NOMO-1 treated with dmso at 0.1 percent for 144 hours (cell line): Measurements from ENCODE around the gene TMEM100.
"Not testable (repeated sequence)": the region's sequence is repeated elsewhere in the genome, so short reads cannot be mapped to it uniquely, and the experiment has no call there.

ENCODE experiments used
- DNase-seq: peaks from one replicate; lab custom pipeline; 2025; ENCODE audit not compliant: unreplicated experiment; lab: John Stamatoyannopoulos, UW

TMEM100 gene

DNA sequence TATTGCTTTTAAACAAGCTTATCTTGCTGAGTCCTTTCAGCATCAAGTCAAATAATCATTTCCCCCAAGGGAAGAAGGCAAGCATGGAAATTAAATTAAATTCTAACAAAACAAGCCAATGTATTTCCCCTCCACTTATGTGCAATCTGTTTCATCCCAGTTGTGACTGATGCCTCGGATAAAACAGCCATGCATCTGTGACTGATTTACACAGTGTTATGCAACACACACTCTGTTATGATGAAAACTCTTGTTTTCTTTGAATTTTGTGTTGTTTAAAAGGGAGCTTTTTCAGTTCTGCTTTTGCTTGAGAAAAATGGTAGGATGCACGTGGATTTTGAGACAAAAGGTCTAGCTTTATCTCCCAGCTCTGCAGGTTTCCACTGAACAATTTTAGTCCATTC lies 32.6 kb downstream of the TMEM100 start:
- peak; percentile 59 for DNase-seq

DNA sequence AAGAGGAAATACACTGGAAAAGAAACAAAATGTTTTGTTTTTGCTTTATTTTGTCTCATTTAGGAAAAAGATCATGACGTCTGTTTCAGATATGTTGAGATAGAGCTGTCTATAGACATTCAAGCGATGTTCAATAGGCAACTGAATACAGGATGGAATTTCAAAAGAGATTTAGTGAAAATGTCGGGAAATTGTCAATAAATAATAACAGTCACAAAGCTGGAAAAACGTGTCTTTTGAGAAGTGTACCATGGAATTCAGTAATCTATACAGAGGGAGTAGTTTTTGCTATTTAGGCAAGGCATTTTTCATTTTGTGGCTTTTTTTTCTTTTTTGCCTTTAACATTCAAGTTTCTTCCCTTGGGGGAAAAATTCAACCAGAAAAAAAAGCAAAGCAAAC lies 33.0 kb downstream of the TMEM100 start:
- DNase-seq: no peak

DNA sequence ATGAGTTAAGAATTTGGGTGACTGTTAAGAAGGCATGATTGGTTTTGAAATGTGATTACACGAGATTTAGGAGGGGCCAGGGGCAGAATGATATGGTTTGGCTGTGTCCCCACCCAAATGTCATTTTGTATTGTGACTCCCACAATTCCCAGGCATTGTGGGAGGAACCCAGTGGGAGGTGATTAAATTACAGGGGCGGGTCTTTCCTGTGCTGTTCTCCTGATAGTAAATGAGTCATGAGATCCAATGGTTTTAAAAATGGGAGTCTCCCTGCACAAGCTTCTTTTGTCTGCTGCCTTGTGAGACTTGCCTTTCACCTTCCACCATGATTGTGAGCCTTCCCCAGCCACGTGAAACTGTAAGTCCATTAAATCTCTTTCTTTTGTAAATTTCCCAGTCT lies 34.6 kb downstream of the TMEM100 start:
- DNase-seq: no peak

DNA sequence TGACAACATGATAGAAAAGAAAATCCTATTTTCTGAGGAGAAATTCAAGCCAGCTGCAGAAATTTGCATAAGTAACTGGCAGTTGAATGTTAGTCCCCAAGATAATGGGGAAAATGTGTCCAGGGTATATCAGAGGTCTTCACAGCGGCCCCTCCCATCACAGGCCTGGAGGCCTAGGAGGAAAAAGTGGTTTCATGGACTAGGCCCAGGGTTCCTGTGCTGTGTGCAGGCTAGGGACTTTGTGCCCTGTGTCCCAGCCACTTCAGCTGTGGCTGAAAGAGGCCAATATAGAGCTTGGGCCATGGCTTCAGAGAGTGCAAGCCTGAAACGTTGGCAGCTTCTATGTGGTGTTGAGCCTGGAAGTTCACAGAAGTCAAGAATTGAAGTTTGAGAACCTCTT lies 35.6 kb downstream of the TMEM100 start:
- DNase-seq: no peak

DNA sequence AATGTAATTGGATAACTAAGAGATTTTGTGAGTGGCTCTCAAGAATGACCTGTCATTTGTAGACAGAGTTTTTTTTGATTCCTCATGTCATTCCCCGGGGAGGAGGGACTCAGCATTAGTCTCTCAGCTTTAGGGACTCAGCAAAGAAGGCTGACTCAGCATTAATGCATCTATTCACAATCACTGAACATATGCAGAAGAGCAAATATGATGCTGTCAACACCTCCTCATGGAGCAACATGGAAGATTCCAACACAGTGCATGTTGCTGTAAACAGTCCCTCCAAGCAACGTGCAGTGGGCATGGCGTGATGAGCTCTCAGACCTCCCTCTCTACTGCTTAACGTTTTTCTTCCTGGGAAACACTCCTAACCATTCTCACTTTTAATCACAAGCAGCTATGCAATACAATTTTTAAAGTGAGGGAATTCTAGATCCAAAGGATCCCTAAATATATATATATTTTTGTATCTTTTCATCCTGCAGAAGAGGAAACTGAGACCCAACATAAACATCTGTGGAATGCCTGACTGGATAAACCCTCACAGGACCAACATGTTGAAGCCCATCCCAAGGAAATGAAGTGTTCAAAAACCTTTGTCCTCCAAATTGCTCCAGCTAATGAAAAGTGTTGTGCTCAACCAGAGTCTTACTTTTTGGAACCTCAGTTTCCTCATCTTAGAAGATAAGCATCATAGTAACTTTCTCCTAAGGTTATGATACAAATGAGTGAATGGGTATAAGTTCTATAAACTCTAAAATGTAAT lies 38.9 kb downstream of the TMEM100 start:
- DNase-seq: no peak

DNA sequence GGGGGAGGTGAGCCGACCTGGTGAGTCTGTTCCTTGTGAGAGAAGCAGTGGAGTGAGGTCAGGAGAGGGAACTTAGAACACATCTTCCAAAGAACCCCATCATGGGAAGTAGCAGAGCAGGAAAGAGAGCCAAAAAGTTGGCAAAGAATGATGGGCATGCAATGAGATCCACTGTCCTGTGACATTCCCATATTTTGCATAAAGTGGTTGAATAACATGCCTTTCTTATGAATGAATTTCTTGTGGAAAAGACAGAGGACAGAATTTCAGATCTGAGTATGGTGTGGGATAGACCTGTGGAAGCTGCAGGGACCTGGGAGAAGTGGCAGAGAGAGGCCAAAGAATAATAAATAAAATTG lies 41.3 kb downstream of the TMEM100 start:
- no peak for DNase-seq

DNA sequence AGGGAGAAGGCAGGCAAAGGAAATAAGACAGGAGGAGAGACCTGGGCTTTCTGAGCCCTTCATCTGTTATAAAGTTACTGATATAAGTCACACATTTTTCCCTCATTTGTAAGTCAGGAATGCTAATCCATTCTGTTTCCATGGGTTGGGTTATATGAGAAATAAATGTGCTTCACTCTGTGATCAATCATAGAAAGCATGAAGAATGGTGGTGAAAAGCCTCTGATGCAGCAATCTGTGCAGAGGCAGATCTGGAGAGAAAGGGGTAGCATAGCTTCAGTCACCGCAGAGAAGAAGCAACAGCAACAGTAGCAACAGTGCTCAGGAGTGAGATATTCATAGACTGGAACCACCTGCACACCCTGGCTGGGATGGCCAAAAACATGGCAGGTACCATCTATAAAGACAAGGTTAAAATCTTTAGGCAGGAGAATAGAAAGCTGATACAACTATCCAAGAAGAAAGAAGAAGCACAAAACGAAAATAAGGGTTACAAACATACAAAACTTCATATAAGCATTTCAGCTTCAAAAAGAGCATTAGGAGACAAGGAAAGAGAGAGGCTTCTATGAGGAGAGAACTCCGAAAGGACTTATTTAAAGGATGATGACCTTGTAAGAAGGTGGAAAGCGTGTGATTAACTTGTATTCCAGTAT lies 41.9 kb downstream of the TMEM100 start:
- no peak for DNase-seq

DNA sequence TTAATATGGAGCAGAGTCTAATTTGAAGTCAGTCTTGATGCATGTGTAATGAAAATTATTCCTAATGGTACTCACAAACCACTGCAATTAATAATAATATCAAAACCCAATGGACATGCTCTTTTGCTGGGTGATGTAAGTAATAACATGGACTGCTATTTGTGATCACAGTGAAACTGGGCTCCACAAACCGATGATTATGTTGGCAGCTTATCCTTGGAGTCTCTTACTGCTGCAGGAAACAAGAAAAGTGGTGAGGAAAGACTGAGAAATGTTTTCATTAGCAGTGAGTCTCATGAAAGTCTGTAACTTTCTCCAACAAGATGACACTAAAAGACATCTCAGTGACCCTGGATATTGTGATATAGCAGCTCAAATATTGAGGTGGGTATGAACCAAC lies 45.2 kb downstream of the TMEM100 start:
- no peak for DNase-seq

DNA sequence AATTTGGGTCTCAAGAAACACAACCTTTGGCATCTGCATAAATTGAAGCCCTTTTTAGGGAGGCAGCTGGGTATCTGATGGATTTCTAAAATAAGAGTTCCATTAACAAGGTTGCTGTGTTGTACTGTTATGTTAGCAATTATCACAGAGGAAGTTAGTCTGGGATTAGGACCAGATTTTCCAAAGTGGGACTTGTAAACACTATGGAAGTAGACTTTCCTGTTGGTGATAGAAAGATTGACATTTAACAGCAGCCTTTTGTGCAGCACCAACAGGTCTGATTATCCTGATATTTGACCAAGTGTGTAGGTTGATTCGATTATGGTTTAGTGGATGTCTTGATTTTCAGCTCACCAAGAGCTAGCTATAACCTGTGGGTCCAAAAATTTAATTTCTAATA lies 46.4 kb downstream of the TMEM100 start:
- DNase-seq: no peak

DNA sequence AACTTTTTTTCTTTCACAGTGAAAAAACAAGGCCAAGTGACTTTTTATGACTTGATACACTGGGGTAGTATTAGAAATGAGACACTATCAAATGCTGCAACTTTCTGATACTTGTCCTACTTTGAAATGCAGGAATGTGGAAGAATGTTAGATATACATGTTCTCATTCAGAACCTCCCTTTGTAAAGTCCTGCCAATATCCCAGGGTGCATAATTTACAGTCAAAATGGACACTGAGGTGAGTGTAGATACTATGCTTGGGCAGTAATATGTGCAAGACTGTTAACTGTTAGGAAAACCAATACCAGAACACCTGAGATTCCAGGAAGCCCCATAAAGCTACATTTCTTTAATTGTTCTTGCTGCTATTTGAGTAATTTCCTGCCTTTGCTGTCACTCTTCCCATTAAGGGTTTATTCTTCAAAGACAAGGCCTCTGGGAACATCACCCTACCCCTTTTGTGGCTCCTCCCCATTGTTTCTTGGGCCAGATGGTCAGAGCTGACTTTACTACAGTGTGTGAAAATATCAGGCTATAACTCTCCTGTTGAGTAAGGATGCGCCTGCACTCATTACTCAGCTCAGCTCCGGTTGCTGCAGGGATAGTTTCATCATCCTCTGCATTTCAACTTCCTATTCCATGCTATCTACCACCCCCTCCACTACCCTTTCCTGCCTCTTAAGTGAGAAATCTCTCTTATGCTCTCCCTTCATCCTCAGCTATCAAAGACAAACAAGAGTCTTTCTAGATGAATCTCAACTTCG lies 48.7 kb downstream of the TMEM100 start:
- DNase-seq: peak; percentile 30

DNA sequence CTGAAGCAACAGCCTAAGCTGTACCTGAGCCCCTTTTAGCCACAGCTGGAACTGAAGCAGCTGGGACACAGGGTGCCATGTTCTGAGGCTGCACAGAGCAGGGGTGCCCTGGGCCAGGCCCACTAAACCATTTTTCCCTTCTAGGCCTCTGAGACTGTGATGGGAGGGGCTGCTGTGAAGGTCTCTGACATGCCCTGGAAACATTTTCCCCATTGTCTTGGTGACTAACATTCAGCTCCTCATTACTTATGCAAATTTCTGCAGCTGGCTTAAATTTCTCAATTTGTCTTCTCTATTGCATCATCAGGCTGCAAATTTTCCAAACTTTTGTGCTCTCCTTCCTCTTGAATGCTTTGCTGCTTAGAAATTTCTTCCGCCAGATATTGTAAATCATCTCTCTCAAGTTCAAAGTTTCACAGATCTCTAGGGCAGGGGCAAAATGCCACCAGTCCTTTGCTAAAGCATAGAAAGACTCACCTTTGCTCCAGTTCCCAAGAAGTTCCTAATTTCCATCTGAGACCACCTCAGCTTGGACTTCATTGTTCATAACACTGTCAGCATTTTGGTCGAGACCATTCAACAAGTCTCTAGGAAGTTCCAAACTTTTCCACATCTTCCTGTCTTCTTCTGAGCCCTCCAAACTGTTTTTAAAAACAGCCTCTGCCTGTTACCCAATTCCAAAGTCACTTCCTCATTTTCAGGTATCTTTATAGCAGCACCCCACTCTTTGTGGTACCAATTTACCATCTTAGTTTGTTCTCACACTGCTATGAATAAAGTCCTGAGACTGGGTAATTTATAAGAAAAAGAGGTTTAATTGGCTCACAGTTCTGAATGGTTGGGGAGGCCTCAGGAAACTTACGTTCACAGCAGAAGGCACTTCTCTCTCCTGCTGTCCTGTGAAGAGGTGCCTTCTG lies 49.8 kb downstream of the TMEM100 start:
- DNase-seq: peak; percentile 54

DNA sequence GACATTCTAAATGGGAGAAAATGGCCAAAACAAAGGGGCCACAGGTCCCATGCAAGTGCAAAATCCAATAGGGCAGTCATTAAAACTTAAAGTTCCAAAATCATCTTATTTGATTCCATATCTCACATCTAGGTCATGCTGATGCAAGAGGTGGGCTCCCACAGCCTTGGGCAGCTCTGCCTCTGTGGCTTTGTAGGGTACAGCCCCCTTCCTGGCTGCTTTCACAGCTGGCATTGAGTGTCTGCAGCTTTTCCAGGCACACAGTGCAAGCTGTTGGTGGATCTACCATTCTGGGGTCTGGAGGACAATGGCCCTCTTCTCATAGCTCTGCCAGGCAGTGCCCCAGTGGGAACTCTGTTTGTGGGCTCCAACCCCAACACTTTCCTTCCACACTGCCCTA lies 50.7 kb downstream of the TMEM100 start:
- not testable (repeated sequence) for DNase-seq
